Endothelial cell of umbilical vein (primary cell): ENCODE data around the gene BNC2. TPM values are rescaled to one million over a fixed set of nuclear protein-coding genes. Genes with fewer than 3 reads are reported as not detected.

Source experiments
- BruUV-seq: library from RNA; stranded (reverse); fragments of 400-500 nt; replicated peaks from 2 replicates; lab custom pipeline; 2021; lab: Mats Ljungman, UMichigan
- CTCF ChIA-PET: fragments of 300-600, 350-600 bp; sonication (Branson Sonifier 250); formaldehyde crosslinking; loops from one replicate; lab custom pipeline; 2021; ENCODE audit warnings: antibody characterized with exemption, inconsistent platforms; lab: Charles Lee
- POLR2A ChIA-PET: fragments of 300-600, 350-600 bp; sonication (Branson Sonifier 250); formaldehyde crosslinking; loops from one replicate; lab custom pipeline; 2021; ENCODE audit warnings: antibody characterized with exemption, inconsistent platforms; lab: Charles Lee
- DNase-seq: peaks from one replicate; pipeline ENCODE4 v3.0.0-alpha.2; 2011; ENCODE audit warnings: low read depth, low spot score
- FAIRE-seq: peaks from 2 replicates; lab custom pipeline; 2011; peaks lifted over from hg19 to GRCh38; lab: Jason Lieb, UNC
- H2AFZ ChIP-seq: 2 replicates; pipeline ENCODE4 v1.6.0; 2012; ENCODE audit warnings: low read depth, low read length, control low read depth, inconsistent platforms
- H3K27ac ChIP-seq: 2 replicates; pipeline ENCODE4 v1.5.1; 2011; ENCODE audit warnings: low read depth, mild to moderate bottlenecking, control low read depth, low read length, moderate library complexity; ENCODE audit not compliant: insufficient read depth
- H3K27me3 ChIP-seq, 2 experiments: 2 replicates each; pipeline versions ENCODE4 v1.6.0 to v1.6.1; 2011; ENCODE audit warnings: low read length in 2 of 2, mixed read lengths in 1 of 2; ENCODE audit not compliant: control insufficient read depth in 2 of 2, insufficient read depth in 2 of 2
- H3K36me3 ChIP-seq, 2 experiments: 2 replicates in 1 of 2; 3 replicates in 1 of 2; pipeline ENCODE4 v1.5.1; 2011; ENCODE audit warnings: low read length in 2 of 2, mild to moderate bottlenecking in 1 of 2, moderate library complexity in 1 of 2; ENCODE audit not compliant: control insufficient read depth in 2 of 2, insufficient read depth in 2 of 2; ENCODE audit errors: extremely low read depth in 1 of 2
- H3K4me1 ChIP-seq: 3 replicates; pipeline ENCODE4 v1.5.1; 2011; ENCODE audit warnings: mild to moderate bottlenecking, low read length; ENCODE audit not compliant: control insufficient read depth, insufficient read depth; ENCODE audit errors: extremely low read depth
- H3K4me2 ChIP-seq: 2 replicates; pipeline ENCODE4 v1.6.1; 2011; ENCODE audit warnings: low read length, control low read depth, mixed read lengths; ENCODE audit not compliant: insufficient read depth
- H3K4me3 ChIP-seq, 3 experiments: fragments of 200-600 bp in 1 of 3; sonication (generic), shearing (Covaris generic) in 1 of 3; replicated peaks in 1 of 3; 2 replicates each; pipeline ENCODE4 v1.5.1; 2011 to 2016; ENCODE audit warnings: control low read depth in 3 of 3, low read length in 3 of 3, mild to moderate bottlenecking in 2 of 3, inconsistent platforms in 1 of 3, low read depth in 1 of 3, moderate library complexity in 1 of 3; ENCODE audit not compliant: insufficient read depth in 1 of 3
- H3K79me2 ChIP-seq: 2 replicates; pipeline ENCODE4 v1.6.0; 2012; ENCODE audit warnings: low read length, inconsistent platforms; ENCODE audit not compliant: control insufficient read depth, insufficient read depth
- H3K9ac ChIP-seq: replicated peaks from 2 replicates; pipeline ENCODE3; 2011; ENCODE audit warnings: low read length, control low read depth; ENCODE audit not compliant: insufficient read depth; ENCODE audit errors: extremely low read depth
- H3K9me1 ChIP-seq: replicated peaks from 3 replicates; pipeline ENCODE4 v1.6.0; 2011; ENCODE audit warnings: mild to moderate bottlenecking, low read length; ENCODE audit not compliant: control insufficient read depth, insufficient read depth; ENCODE audit errors: extremely low read depth
- H3K9me3 ChIP-seq: replicated peaks from 2 replicates; pipeline ENCODE4 v1.5.1; 2012; ENCODE audit warnings: low read length, inconsistent platforms; ENCODE audit not compliant: control insufficient read depth, insufficient read depth
- H4K20me1 ChIP-seq: replicated peaks from 2 replicates; pipeline ENCODE3; 2011; ENCODE audit warnings: mild to moderate bottlenecking, low read length; ENCODE audit not compliant: control insufficient read depth, insufficient read depth; ENCODE audit errors: extremely low read depth
- CTCF ChIP-seq, 2 donors: IDR thresholded peaks; 1 replicate in 1 of 2; 2 replicates in 1 of 2; pipeline ENCODE4 v1.5.1; 2011; ENCODE audit warnings: low read length in 2 of 2, mild to moderate bottlenecking in 2 of 2, moderate library complexity in 2 of 2, control low read depth in 1 of 2, inconsistent platforms in 1 of 2, low read depth in 1 of 2; ENCODE audit not compliant: insufficient read depth in 1 of 2; ENCODE audit errors: extremely low read depth in 1 of 2
- EZH2 ChIP-seq: IDR thresholded peaks from 2 replicates; pipeline ENCODE4 v1.6.1; 2012; ENCODE audit warnings: borderline replicate concordance, low read depth, mild to moderate bottlenecking, moderate library complexity, low read length, inconsistent platforms; ENCODE audit not compliant: severe bottlenecking
- FOS ChIP-seq: IDR thresholded peaks from 2 replicates; pipeline ENCODE4 v1.6.1; 2011; ENCODE audit warnings: mild to moderate bottlenecking, low read length, moderate library complexity, borderline replicate concordance; ENCODE audit not compliant: insufficient read depth
- GATA2 ChIP-seq: IDR thresholded peaks from 2 replicates; pipeline ENCODE4 v1.7.0; 2011; ENCODE audit warnings: low read depth, mild to moderate bottlenecking, moderate library complexity, mixed read lengths, low read length; ENCODE audit not compliant: insufficient read length, insufficient read depth
- JUN ChIP-seq: IDR thresholded peaks from 2 replicates; pipeline ENCODE4 v1.6.1; 2011; ENCODE audit warnings: borderline replicate concordance, low read depth; ENCODE audit not compliant: insufficient read length, insufficient read depth
- POLR2AphosphoS5 ChIP-seq: IDR thresholded peaks from 2 replicates; pipeline ENCODE4 v1.6.1; 2012; ENCODE audit warnings: low read depth, mild to moderate bottlenecking, control low read depth, low read length, moderate library complexity; ENCODE audit not compliant: insufficient read depth
- dilution Hi-C: fragments of 300-500 bp; cut with MboI; formaldehyde crosslinking; loops from one replicate; pipeline ENCODE4 v1.15.0; 2019; ENCODE audit warnings: low sequenced_read_pairs; ENCODE audit not compliant: extremely low pct_ligation_motif_present
- intact Hi-C: fragments of 100-400 bp; cut with micrococcal nuclease; formaldehyde crosslinking; loops from one replicate; pipeline ENCODE4 v1.10.0; 2022
- polyA plus RNA-seq, 4 experiments: library from polyadenylated mRNA; depleted of rRNA in 3 of 4; stranded (reverse) in 3 of 4; unstranded in 1 of 4; fragments of >200 nt; gene quantifications; 2 replicates each; pipeline versions ENCODE4 v1.2.1 to v1.2.3, GENCODE V29; 2011 to 2012; ENCODE audit warnings: missing spikeins in 1 of 4
- total RNA-seq: library from RNA; stranded (reverse); gene quantifications from 2 replicates; pipeline ENCODE4 v1.2.3, GENCODE V29; 2021

Gene BNC2
- total and polyA plus RNA-seq, 2 donors (not counting 3 experiments of a cell fraction or from before 2014, with no cell fraction given), result 12.1 to 34.3 TPM

- no peak overlapping the region for H3K27ac ChIP-seq
- ChIA-PET CTCF (no interaction called here), POLR2A (no interaction called here)
- H3K9me3 ChIP-seq, result no peaks in the 10 kb centered on the region
- H3K79me2 ChIP-seq, result no peaks in the 10 kb centered on the region
- FAIRE-seq, result peak; percentile 21
- H2AFZ ChIP-seq, result no peak overlapping the region
- BruUV-seq, result no TSS peak
- dilution Hi-C loops (no loop called here), intact Hi-C loops (no loop called here)
- H3K9me1 ChIP-seq, result no peaks in the 10 kb centered on the region
- H4K20me1 ChIP-seq, result no peaks in the 10 kb centered on the region
- H3K4me2 ChIP-seq, result no peak overlapping the region
- H3K4me3 ChIP-seq, result no peak overlapping the region
- DNase-seq, result no peak
- no peak for TF ChIP-seq EZH2
- no peak for TF ChIP-seq FOS
- no peak for TF ChIP-seq CTCF (IDR thresholded peaks at IDR 0.05; ENCODE audit: extremely low read depth in 1 of 2, insufficient read depth in 1 of 2, low read depth in 1 of 2, low read length in 2 of 2)
- no peak for TF ChIP-seq GATA2
- TF ChIP-seq JUN, result no peak
- no peak for TF ChIP-seq POLR2AphosphoS5
- H3K27me3 ChIP-seq, result no peaks in the 10 kb centered on the region
- H3K36me3 ChIP-seq, result no peaks in the 10 kb centered on the region
- no peaks in the 10 kb centered on the region for H3K4me1 ChIP-seq
- H3K9ac ChIP-seq, result no peak overlapping the region
Measured at GRCh38 chr9:16406526-16407225, 463.8 kb downstream of the BNC2 start.
